CD4-positive, alpha-beta T cell (primary cell): Measurements from ENCODE around the gene STK38L. TPM values are rescaled to one million over a fixed set of nuclear protein-coding genes. Genes with fewer than 3 reads are reported as not detected.

ENCODE experiments used
- ATAC-seq: fragments of 200-7000 bp; cut with Tn5 transposase; one replicate; pipeline ENCODE4 v1.10.0; 2022; ENCODE audit warnings: mild to moderate bottlenecking; ENCODE audit not compliant: poor library complexity
- CTCF ChIA-PET: fragments of 350-600 bp; sonication (Branson Sonifier 250); formaldehyde crosslinking; loops from one replicate; lab custom pipeline; 2021; ENCODE audit warnings: antibody characterized with exemption, inconsistent platforms; lab: Charles Lee
- POLR2A ChIA-PET: fragments of 350-600 bp; sonication (Branson Sonifier 250); formaldehyde crosslinking; loops from one replicate; lab custom pipeline; 2021; ENCODE audit warnings: antibody characterized with exemption, inconsistent platforms; lab: Charles Lee
- DNase-seq, 14 experiments: peaks; one replicate each; pipeline ENCODE4 v3.0.0-alpha.2; 2013 to 2020; ENCODE audit warnings: mixed read lengths in 2 of 14
- H3K27ac ChIP-seq, 2 donors: one replicate each; pipeline versions ENCODE4 v1.5.1 to v1.7.0; 2013; ENCODE audit warnings: low read length in 2 of 2, low read depth in 1 of 2, mild to moderate bottlenecking in 1 of 2
- H3K27me3 ChIP-seq, 2 experiments: 1 replicate in 1 of 2; 2 replicates in 1 of 2; pipeline versions ENCODE4 v1.6.1 to v1.7.0; 2013; ENCODE audit warnings: low read length in 2 of 2, control low read depth in 1 of 2, mild to moderate bottlenecking in 1 of 2, moderate library complexity in 1 of 2; ENCODE audit not compliant: insufficient read depth in 2 of 2, control insufficient read depth in 1 of 2
- H3K36me3 ChIP-seq: one replicate; pipeline ENCODE4 v1.6.1; 2013; ENCODE audit warnings: low read length, control low read depth; ENCODE audit not compliant: insufficient read depth
- H3K4me1 ChIP-seq: one replicate; pipeline ENCODE4 v1.6.1; 2013; ENCODE audit warnings: low read length, control low read depth; ENCODE audit not compliant: insufficient read depth
- H3K4me3 ChIP-seq: one replicate; pipeline ENCODE4 v1.5.1; 2013; ENCODE audit warnings: mild to moderate bottlenecking, low read length, moderate library complexity
- H3K9me3 ChIP-seq, 2 experiments: 1 replicate in 1 of 2; 2 replicates in 1 of 2; pipeline versions ENCODE4 v1.6.1 to v1.7.0; 2013; ENCODE audit warnings: low read length in 2 of 2, mild to moderate bottlenecking in 2 of 2, control low read depth in 1 of 2, moderate library complexity in 1 of 2; ENCODE audit not compliant: control insufficient read depth in 1 of 2, insufficient read depth in 1 of 2
- H3K27ac Mint-ChIP-seq: one replicate; pipeline ENCODE4 v1.8.0; 2020; ENCODE audit warnings: mixed read lengths
- H3K27me3 Mint-ChIP-seq: one replicate; pipeline ENCODE4 v1.8.0; 2021; ENCODE audit warnings: mixed read lengths
- H3K36me3 Mint-ChIP-seq: one replicate; pipeline ENCODE4 v1.8.0; 2021; ENCODE audit warnings: low read depth, mixed read lengths
- H3K4me1 Mint-ChIP-seq: one replicate; pipeline ENCODE4 v1.8.0; 2021; ENCODE audit warnings: low read depth, mixed read lengths
- H3K4me3 Mint-ChIP-seq: one replicate; pipeline ENCODE4 v1.8.0; 2020; ENCODE audit warnings: mild to moderate bottlenecking, mixed read lengths
- H3K9me3 Mint-ChIP-seq: one replicate; pipeline ENCODE4 v1.8.0; 2020; ENCODE audit warnings: mixed read lengths
- CTCF ChIP-seq: fragments of 200-600 bp; IDR thresholded peaks from one replicate; pipeline ENCODE4 v1.8.0; 2022; ENCODE audit warnings: antibody characterized with exemption, mild to moderate bottlenecking
- intact Hi-C, 2 experiments: fragments of 100-400 bp; cut with DNase I in 1 of 2; cut with micrococcal nuclease in 1 of 2; formaldehyde crosslinking; loops; one replicate each; pipeline versions ENCODE4 v1.15.1 to v1.9.0; 2023 to 2025; cut with DNase I, micrococcal nuclease
- total RNA-seq, 174 experiments: library from RNA in 2 of 174; stranded (reverse) in 2 of 174; gene quantifications; one replicate each; pipeline ENCODE4 v1.2.3 and lab custom pipeline; 2021 to 2026

Gene STK38L
- total RNA-seq, 2 experiments from 2014 or later = 18.3 to 21.0 TPM

GRCh38 chr12:27285403-27285802 is 41.3 kb downstream of the STK38L start:
- H3K36me3 ChIP-seq = no peaks in the 10 kb centered on the region
- H3K4me1 ChIP-seq = no peaks in the 10 kb centered on the region
- H3K27ac ChIP-seq = no peak overlapping the region
- POLR2A ChIA-PET = no interaction called here
- H3K27ac Mint-ChIP-seq = no peak overlapping the region
- H3K9me3 Mint-ChIP-seq = no peaks in the 10 kb centered on the region
- no peaks in the 10 kb centered on the region for H3K9me3 ChIP-seq
- TF ChIP-seq CTCF = no peak
- no peak overlapping the region for H3K4me3 Mint-ChIP-seq
- no peak overlapping the region for H3K4me3 ChIP-seq
- H3K36me3 Mint-ChIP-seq = no peaks in the 10 kb centered on the region
- intact Hi-C loops = no loop called here
- DNase-seq (no peak), ATAC-seq (no peak)
- CTCF ChIA-PET = no interaction called here
- H3K27me3 Mint-ChIP-seq = no peaks in the 10 kb centered on the region
- no peaks in the 10 kb centered on the region for H3K27me3 ChIP-seq
- H3K4me1 Mint-ChIP-seq = peaks cover 44% of the 10 kb centered on the region

DNA sequence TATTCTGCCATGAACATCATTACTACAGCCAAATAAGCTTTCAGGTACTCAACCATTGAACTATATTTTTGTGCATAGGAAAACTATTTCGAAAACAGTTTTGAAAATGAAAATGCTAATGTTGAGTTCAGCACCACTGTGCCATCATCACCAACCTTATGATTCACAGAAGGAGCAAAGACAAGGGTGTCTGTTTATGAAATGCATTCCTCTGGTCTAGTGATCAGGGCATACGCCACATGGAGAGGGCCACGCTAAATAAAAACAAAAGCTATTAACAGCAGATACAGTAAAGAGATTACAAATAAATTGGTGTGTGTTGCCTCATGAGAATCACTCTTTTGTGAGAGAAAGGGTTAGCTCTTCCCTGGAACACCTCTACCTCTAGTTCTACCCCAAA is 45.3 kb downstream of the STK38L start:
- Mint-ChIP-seq H3K4me1 (peaks cover 27% of the 10 kb centered on the region), H3K27ac (no peak overlapping the region), H3K9me3 (no peaks in the 10 kb centered on the region), H3K4me3 (no peak overlapping the region), H3K27me3 (no peaks in the 10 kb centered on the region), H3K36me3 (peaks cover 1% of the 10 kb centered on the region)
- no peak for TF ChIP-seq CTCF
- Histone ChIP-seq H3K4me1 (no peaks in the 10 kb centered on the region), H3K27ac (no peak overlapping the region), H3K9me3 (no peaks in the 10 kb centered on the region), H3K4me3 (no peak overlapping the region), H3K36me3 (no peaks in the 10 kb centered on the region), H3K27me3 (no peaks in the 10 kb centered on the region)
- ATAC-seq (no peak), DNase-seq (no peak)
- intact Hi-C loops = no loop called here
- ChIA-PET POLR2A (no interaction called here), CTCF (no interaction called here)

GRCh38 chr12:27290501-27291168 is 46.5 kb downstream of the STK38L start:
- TF ChIP-seq CTCF = no peak
- ATAC-seq = no peak
- intact Hi-C loops = no loop called here
- POLR2A ChIA-PET = interaction anchor here (0.9 kb wide), 1 partner anchor 43 kb away, joined by 3 read pairs; no protein-coding TSS in a partner anchor
- H3K4me1 Mint-ChIP-seq = peaks cover 19% of the 10 kb centered on the region
- no peaks in the 10 kb centered on the region for H3K27me3 Mint-ChIP-seq
- H3K9me3 Mint-ChIP-seq = no peaks in the 10 kb centered on the region
- CTCF ChIA-PET = interaction anchor here (1.0 kb wide), 1 partner anchor 14 kb away, joined by 5 read pairs; no protein-coding TSS in a partner anchor
- H3K27ac Mint-ChIP-seq = no peak overlapping the region
- Histone ChIP-seq H3K4me1 (no peaks in the 10 kb centered on the region), H3K36me3 (no peaks in the 10 kb centered on the region), H3K9me3 (no peaks in the 10 kb centered on the region), H3K4me3 (no peak overlapping the region), H3K27me3 (no peaks in the 10 kb centered on the region), H3K27ac (no peak overlapping the region)
- DNase-seq = no peak
- H3K4me3 Mint-ChIP-seq = no peak overlapping the region
- H3K36me3 Mint-ChIP-seq = peaks cover 6% of the 10 kb centered on the region
